GM19397 (cell line): ENCODE measurements around the gene GSG1L.

Experiments used
- ATAC-seq: cut with Tn5 transposase; IDR thresholded peaks from one replicate; pipeline ENCODE4 v1.9.1; 2021; ENCODE audit warnings: mild to moderate bottlenecking, moderate library complexity; ENCODE audit not compliant: unreplicated experiment

The GSG1L gene

DNA sequence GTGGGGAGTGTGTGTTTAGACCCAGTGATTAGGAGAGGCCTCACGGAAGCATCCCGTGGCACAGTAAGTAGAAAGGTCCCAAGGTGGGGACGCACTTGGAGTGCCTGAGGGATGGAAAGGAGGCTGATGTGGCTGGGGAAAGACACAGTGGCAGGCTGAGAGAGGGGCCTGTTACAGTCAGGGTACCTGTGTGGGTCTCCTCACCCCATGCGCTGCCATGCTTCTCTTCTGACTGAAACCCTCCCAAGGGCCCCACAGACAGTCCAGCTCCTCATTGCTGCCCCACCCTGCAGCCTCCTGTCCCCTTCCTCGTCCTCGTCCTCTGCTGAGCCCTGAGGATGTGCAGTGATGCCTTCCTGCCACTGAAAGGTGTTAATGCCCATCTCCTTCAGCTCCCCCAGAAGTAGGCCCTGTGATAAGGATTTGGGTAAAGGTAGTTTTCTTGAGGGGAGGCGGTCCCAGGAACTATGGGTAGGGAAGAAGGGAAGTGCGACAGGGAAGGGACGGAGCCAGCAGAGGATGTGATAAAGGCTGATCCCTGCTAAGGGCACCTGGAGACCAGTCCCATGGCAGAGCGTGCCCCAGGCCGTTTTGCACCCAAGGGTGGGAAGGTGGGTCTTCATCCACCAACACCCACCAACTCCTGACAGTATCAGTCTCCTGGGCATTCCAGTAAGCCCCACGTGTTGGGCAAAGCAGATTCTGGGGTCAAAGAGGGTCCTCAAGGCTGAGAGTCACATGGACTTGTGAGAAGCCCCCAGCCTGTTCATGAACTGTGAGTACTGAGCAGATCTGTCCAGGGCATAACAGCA is 237.2 kb downstream of the GSG1L start:
- ATAC-seq = no peak

DNA sequence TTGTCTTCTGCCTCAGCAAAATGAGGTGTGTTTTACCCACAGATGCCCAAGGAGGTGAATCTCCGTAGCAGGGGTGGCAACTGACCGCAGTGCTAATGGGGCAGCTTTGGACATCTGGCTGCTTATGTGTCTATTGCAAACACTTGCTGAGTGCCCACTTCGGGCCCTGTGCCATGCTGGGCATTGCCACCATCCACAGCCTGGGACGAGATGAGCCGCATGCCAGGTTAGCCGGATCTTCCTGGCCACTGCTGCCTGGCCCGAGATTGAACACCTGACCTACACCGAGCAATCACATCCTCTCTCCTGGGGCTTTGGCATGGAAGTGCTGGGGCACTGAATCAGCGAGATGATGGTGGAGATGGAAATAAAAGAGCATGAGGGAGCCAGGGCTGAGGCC is 238.7 kb downstream of the GSG1L start:
- no peak for ATAC-seq

DNA sequence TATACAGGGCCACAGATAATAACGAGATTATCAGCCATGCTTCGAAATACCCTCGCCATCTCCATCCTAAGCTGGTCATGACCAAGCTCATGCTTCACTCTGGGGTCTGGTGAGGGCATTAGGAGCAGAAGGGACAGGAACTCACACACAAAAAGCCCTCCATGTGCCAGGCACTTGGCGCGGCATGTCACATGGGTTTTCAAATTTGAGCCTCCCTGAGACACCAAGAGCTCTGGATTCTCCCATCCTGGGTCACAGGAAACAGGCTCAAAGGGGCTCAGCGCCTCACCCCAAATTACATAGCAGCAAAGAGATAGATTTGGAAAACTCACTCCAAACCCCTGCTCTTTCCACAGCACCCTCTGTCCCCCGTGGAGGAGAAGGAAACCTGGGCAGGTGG is 239.5 kb downstream of the GSG1L start:
- ATAC-seq = no peak

DNA sequence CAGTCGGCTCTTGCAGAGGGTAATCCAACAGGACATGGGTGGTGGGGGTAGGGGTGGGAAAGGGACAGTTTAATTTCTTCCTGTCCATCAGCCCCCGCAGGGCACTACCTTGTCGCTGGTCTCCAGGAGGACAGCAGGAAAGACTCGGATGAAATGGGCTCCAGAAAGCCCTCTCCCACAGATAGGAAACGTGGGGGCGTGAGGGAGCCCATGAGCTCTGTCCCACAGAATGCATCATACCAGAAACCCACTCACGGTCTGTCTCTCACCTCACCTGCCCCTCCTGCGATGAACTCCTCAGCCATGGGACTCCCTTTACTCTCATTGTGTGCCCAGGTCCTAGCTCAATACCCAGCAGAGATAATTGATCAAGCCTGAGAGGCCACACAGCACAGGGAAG is 240.1 kb downstream of the GSG1L start:
- ATAC-seq = no peak

DNA sequence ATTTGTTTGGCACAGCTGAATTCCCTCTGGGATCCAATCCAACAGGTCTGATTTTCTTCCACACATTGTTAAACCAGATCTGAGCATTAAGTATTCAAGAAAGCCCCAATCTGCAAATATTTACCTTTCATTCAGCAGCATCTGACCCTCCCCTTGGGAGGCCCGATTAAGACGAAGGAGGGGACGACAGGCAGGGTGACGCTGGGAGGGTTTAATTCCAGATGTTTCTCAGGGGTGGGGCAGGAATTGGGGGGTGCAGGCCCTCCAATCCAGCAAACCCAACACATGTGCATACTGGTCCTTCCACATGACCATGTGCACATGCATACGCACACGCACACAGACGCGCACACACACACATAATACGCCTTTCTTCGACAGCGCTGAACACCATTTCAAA is 240.5 kb downstream of the GSG1L start:
- ATAC-seq = no peak

DNA sequence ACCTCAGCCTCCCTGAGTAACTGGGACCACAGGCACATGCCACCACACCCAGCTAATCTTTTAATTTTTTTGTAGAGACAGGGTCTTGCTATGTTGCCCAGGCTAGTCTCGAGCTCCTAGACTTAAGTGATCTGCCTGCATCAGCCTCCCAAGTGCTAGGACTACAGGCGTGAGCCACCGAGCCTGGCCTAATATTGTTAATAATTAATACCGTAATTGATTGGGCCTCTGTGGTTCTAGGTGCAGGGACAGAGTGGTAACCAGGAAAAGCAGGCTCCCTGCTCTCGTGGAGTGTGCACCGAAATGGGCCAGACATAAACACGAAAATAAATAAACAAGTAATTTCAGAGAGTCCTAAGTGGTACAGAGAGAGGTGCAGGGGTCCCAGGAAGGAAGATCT is 241.0 kb downstream of the GSG1L start:
- ATAC-seq = no peak

DNA sequence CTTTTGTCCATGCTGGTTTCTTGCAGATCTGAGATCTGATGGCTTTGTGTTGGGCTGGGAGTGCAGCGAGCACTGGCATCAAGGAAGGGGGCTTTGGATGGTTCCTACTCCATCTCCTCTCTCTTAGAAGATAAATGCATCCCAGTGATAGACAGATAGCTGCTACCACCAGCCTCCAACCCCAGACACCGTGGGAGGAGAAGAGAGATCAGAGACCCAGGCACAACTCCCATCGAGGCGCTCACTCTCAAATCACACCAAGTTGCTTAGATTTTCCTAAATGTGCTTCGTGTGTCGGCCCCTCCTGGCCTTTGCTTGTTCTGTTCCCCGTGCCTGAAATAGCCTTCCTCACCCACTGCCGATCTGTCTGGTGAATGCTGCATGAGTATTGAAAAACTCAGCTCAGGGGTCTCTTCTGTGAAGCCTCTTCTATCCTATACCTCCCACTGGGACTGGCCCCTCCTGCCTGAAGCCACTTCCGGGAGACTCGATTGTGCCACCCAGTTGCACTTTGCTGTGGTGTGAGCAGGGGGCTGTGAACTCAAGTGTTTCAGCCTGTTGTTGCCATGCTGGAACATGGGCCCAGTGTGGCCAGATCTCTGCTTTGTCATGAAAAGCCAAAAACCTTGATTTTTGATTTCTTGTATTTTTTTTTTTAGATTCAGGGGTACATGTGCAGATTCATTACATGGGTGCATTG is 242.7 kb downstream of the GSG1L start:
- ATAC-seq = no peak

DNA sequence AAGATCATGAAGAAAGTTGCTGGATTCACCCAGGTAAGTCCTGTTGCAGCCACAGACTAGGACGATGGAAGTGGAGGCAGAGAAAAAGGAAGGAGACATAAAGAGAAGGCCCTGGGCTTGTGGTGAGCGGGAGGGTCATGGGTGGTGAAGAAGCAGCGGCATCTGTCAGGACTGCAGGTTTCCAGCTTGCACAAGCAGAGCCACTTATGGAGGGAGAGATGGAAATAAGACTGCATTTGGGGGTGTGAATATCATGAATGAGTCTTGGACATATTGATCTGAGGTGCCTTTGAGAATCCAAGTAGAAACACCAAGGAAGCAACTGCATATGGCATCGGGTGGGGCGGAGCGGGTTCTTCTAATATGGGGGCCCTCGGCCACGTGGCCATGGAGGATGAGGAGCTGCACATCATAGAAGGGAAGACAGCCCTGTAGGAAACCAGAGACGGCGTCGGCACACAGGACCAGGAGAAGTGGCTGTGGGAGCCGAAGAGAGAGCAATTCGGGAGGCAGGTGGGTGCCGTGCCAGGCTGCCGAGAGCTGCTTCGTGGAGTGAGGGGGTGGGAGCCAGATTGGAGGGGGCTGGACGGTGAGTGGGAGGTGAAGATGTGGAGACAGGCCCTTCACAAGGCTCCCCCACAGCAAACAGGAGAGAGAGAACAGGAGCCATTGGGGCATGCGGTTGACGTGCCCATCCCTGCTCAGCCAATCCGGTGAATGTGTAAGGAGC is 243.5 kb downstream of the GSG1L start:
- no peak for ATAC-seq

DNA sequence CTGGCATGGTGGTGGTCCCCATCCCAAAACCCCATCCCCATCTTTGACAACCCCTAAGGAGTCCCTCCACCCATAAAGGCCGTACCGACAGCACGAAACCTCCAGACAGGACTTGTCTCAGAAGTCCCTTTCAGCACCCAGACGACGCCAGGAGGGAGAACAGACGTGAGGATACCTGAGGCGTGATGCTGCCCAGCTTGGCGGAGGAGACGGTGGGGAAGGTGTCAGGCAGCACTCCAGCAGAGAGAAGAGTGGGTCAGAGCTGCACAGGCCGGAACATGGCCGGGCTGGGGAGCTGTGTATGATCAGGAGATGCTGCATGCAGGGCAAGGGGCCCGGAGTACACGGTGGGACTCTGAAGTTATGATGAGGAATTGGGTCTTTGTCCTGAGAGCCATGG is 244.2 kb downstream of the GSG1L start:
- no peak for ATAC-seq

DNA sequence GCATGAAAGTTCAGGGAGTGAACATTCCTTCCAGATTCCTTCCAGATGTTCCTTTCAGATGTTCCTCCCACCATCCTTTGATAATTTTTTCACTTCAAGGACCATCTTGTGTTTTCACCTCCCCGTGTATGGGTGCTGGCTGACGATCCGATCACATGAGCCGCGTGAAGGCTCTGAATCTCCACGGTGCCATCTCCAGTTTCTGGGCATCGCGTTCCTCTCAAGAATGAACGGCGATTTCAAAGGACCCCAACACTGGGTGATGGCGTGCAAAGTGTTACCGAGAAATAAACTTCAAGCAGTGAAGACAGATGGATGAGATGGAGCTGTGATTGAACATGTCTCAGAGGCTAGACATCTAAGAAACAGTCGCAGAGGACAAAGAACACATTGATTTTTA is 245.3 kb downstream of the GSG1L start:
- no peak for ATAC-seq

DNA sequence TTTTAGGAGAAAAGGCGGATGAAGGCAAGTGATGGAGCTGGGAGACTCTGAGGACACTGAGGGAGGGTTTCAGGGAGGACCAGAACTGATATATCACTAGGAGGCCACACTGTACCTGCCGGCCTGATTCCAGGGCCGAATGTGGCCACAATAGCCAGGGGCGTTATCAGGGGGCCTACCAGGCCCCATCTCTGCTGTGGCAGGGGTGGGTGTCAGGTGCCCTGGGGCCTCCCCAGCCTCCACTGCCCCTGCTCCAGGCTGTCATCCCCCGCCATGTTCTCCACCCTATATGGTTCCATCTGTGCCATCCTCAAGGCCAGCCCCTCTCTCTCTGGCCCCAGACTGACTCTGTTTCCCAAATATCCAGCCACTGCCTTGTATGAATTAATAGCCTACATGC is 246.5 kb downstream of the GSG1L start:
- no peak for ATAC-seq

DNA sequence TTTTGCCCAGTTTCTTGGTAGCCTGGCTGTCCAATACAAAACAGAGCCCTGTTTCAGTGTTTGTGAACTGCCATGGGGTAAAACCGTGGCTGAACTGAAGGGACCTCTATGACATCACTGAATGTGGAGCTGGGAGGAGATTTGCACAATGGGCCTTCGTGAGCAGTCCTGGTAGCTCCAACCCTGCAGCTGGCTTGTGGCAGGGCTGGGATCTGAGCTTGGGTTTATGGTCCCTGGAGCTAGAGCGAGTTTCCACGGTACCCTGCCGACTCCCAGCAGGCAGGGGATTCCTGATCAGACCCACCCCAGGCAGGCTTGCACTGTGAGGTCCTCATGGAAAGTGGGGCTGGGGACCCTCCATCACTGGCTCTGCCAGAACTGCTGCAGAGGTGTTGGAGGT is 247.0 kb downstream of the GSG1L start:
- ATAC-seq = no peak

DNA sequence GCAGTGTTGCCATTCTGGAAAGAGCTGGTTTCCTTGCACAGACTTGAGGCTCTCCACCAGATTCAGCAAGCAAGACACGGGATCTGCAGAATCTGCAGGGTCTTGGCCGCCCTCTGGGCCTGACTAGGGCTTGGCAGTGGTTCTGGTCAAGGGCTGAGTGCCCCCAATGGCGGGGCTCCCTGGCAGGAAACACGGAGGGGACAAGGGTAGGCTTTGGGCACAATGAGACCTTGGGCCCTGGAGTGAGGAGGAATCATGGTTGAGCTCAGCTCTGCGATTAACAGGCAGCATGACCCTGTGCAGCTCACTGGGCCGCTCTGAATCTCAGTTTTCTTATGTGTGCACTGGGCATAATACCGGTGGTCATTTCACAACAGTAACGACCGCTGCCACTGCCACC is 249.9 kb downstream of the GSG1L start:
- ATAC-seq = no peak

DNA sequence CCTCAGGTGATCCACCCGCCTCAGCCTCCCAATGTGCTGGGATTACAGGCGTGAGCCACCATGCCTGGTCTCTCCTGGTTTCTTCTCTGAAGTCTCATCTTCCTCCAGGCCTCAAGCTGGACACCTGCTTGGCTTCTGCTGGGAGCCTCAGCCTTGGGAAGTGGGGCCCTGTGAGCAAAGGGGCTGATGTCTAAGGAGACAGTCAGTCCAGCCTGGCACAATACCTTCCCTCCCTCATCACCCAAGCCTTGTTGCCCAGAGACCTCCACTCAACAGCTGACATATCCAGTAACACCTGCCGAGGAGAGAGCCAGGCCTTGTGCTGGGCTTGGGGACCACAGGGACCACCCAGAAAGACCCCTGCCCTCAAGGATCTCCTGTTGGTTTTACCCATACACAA is 251.6 kb downstream of the GSG1L start:
- no peak for ATAC-seq

DNA sequence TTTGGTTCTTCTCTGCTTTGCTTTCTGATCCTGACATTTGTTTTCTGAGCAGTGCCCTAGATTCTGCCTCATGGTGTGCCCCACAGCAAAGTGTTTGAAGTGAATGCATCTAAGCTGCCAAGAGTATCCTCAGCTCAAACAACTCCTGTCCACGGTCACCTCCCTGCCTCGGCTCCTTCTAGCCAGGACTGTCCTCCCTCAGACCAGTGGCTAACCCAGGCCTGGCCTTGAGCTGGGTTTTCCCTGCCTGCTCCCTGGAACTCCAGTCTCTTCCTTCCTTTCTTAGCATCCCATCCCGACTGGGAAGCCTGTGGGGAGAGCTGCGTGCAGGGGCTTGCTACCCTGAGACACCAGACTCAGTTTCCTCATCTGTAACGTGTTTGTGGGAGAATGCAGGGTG is 256.5 kb downstream of the GSG1L start:
- no peak for ATAC-seq

DNA sequence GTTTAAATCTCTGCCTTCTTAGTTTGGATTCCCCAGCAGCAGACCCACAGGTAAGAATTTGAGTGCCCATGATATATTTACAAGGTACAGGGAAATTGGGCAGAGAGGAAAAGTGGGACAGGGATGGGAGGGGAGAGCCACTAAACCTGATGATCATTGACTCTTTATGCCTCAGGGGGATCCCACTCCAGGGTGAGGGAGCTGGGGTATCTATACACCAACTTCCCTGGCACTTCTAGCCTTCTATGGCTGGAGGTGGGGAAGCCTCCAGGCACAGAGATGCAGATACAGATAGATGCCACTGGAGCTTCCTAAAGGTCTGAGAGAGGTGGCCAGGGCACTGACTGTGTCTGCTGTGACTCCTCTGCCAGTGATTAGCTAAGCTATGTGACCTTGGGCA is 257.1 kb downstream of the GSG1L start:
- no peak for ATAC-seq

DNA sequence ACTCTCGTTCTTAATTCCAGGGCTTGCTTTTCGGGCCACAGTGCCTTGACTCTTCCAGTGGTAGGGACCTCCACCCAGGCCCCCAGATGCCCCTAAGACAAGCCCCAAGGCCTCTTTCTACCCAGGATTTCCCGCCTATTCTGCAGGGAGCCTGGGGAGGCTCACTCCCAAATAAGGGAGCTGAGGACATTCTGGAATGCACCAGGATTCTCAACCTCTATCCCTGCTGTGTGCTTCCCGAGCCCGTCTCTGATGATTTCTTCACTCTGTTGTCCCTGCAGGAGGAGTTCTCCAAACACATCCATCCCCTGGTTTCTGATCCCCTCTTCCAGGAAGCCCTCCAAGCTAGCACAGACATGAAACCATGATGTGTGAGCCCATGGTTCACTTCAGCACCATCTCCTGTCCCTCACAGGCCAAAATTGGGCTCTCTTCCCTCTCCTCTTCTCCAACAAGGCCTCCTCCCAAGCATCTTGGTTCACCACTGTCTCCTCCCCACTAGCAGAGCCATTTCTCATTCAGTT is 257.6 kb downstream of the GSG1L start:
- no peak for ATAC-seq

DNA sequence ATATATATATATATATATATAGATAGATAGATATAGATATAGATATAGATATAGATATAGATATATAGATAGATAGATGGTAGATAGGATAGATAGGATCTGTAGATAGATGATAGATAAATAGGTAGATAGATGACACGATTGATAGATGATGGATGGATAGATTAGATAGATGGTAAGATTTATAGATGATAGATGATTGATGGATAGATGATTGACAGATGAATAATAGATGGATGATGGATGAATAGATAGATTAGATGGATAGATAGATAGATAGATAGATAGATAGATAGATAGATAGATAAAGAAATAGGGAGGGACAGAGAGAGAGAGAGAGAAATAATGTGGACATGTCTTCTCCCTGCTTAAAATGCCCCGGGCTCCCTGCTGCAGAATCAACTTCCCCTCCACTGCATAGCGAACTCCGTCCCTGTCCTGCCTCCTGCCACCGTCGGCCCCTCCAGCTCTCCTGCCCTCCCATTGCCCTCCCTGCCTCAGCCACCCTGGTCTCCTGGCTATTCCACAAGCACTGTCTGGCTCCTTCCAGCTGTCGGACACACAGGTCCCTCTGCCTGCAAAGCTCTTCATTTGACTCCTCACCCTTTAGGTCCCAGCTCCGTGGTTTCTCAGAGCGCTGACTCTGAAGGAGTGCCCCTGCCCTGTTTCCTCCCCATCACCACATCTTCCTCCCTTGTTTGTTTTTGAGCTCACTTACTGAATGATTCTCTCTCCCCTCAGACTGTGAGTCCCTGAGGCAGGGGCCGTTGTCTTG is 259.6 kb downstream of the GSG1L start:
- ATAC-seq = no peak

DNA sequence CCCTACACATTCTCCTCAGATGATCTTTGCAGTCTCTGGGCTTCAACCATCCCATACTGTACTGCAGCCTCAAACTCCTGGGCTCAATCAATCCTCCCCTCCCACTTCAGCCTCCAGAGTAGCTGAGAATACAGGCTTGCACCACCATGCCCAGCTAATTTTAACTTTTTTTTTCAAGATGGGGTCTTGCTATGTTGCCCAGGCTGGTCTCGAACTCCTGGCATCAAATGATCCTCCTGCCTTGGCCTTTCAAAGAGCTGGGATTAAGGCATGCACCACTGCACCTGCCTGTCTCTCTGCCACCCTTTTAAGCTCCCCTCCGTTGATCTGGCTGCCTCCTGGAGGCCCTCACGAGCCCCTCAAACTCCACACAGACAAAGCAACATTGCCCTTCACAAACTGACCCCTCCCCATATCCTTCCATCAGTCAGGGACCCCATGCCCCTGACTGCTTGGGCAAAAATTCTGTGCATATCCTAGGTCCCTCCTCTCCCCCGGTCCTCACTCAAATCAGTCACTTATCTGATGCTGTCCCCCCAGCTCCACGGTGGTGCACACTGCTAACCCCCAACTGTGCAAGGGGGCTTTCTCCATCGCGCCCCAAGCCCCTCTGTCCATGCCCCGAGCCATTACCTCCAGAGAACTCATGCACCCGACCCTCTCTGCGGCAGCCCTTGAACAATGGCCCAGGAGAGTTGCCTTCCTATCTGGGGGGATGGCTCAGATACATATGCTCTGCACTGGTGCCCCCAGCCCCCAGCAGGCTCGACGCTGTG is 260.7 kb downstream of the GSG1L start:
- no peak for ATAC-seq

DNA sequence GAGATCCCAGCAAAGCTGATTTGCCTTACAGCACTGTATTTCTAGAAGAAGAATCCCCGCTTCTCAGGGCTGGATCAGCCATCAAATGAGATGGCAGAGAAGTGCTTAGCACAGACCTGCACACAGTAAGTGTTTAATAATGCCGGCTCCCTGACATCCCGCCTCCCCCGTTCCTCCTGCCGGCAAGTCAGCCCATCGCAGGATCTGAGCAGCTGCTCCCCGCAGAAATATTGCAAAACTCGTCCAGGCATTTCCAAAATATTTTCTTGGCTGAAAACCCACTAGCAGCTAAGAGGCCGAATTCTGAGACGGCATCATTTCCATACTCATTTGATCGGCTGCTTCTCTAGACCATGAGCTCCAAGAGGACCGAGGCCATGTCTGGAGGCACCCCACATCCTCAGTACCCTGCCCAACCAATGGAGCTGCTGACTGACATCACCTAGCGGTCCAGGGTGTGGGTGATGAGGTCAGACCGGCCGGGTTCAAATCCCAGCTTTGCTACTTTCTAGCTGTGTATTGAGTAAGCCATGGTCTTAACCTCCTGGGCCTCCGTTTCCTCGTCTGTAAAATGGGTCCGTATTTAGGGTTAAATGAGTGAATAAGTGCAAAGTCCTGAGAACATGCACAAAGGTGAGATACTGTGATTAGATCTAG is 262.1 kb downstream of the GSG1L start:
- no peak for ATAC-seq
